GM21737 (cell line): ENCODE measurements around the gene MED7.

Experiments
- ATAC-seq: cut with Tn5 transposase; IDR thresholded peaks from one replicate; pipeline ENCODE4 v1.9.1; 2021; ENCODE audit warnings: mild to moderate bottlenecking, moderate library complexity; ENCODE audit not compliant: unreplicated experiment

MED7 gene

DNA sequence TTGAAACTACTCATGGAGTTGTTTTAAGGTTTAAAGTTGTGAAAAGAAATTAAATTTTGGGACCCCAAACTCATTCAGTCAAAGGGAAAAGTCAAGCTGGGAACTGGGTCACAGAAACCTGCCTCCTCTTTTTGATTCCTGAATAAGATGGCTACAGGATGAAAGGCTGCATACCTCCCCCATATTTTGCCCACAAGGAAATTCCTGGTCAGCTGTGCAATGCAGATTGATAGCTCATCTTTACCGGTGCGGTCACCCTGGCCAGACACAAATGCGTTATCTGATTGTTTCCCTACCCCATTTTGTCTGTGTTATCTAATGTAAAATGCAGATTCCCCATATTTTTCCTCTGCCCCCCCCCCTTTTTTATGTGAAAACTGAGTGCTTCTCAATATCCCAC lies 35.2 kb downstream of the MED7 start:
- ATAC-seq, result no peak

GRCh38 chr5:157106630-157107461 lies 35.8 kb downstream of the MED7 start:
- ATAC-seq, result no peak

- no peak for ATAC-seq
These were observed 42.5 kb downstream of the MED7 start for GRCh38 chr5:157100140-157100679.

GRCh38 chr5:157088342-157088990 lies 54.2 kb downstream of the MED7 start:
- peak; percentile 67 for ATAC-seq
